NCI-H2029 (cell line): ENCODE results near the gene RNASE8.

Experiments used
- DNase-seq: peaks from one replicate; lab custom pipeline; 2025; lab: John Stamatoyannopoulos, UW

The RNASE8 gene

DNA sequence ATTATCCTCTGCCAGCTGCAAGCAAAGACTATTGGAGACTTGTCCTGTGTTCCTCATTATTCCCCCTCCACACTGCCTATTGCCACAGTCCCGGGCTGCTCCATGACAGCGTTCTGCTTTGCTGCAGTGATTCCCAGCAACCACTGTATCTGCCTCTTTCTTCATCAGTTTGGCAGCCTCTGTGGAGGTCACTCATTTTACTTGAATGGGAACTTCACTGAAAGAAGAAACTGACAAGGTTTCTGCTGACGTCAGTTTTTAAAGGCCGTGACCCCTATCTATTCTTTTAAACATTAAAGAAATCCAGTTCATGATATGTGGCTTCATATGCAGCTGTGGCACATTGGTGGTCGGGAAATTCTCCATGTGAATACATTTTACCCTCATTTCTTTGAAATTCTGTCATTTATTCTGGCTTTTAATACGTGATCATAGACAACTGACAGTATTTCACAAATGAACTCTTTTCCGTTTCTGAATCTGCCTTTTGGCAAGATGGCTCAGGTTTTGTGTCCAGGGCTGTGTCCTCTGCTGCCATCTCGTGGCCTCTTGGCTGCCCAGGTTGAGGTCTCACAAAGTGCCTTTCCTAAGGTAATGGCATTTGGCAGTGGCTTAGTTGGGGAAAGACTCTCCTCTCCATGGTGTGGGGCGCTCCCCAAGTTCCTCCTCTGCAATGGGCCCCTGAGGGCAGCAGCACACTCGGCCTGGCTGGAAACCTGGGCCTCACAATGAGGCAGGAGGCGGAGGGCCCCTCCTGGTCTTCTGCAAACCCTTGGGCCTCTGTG is 49.1 kb downstream of the RNASE8 start:
- peak; percentile 54 for DNase-seq

DNA sequence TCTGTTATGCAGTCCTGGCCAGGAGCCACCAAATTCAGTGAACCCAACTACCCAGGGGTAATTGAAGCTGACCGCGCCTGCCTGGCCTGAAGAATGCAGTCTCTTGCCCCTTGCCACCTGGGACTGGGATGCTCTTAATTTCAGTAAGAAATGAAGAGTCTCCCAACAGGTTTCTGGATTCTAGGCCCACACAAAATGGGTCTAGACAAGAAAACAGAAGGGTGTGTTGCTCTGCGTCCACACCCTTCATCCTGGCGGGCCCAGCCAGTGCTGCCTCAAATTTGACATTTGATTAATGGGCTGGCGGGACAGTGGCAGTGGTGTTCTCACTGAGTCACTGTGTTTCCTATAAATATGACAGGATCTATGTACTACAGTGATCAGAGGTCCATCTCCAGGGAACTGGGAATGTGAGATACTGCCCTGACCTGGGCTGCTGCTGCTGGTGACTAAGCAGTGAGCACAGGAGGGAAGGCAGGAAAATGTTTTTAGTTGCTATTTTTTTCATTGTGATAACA is 49.7 kb downstream of the RNASE8 start:
- DNase-seq = no peak
